ENCODE measurements around the gene ARHGAP24. TPM values are rescaled to one million over a fixed set of nuclear protein-coding genes. Genes with fewer than 3 reads are reported as not detected.

ARHGAP24 gene
- polyA plus RNA-seq, 1 of the 3 experiments (the other 2 are of a cell fraction): 1.4 TPM

- TF ChIP-seq GABPA (IDR thresholded peaks at IDR 0.05; ENCODE audit: low read depth): no peak
- TF ChIP-seq YY1 (IDR thresholded peaks at IDR 0.05; ENCODE audit: low read depth): no peak
- no peak for TF ChIP-seq TEAD4 (IDR thresholded peaks at IDR 0.05; ENCODE audit: borderline replicate concordance, insufficient read depth)
- TF ChIP-seq RAD21 (IDR thresholded peaks at IDR 0.05; ENCODE audit: low read length): no peak
- TF ChIP-seq CTCF (IDR thresholded peaks at IDR 0.05): no peak
- TF ChIP-seq EP300 (IDR thresholded peaks at IDR 0.05; ENCODE audit: borderline replicate concordance in 1 of 2, low read depth in 1 of 2, low read length in 1 of 2): no peak
These were observed 529.1 kb downstream of the ARHGAP24 start (continued) for GRCh38 chr4:86004030-86004429.

- no peaks in the 10 kb centered on the region for H3K9me2 ChIP-seq
- ChIA-PET CTCF (interaction anchor here (0.7 to 1.3 kb wide), 2 partner anchors 13 to 209 kb away, joined by 3 read pairs; no protein-coding TSS in a partner anchor), POLR2A (no interaction called here)
- H3K36me3 ChIP-seq (replicated peaks in 1 of 2; ENCODE audit: control insufficient read depth in 1 of 2, insufficient read depth in 2 of 2, low read length in 1 of 2): no peaks in the 10 kb centered on the region
- no peak for TF ChIP-seq TCF12 (IDR thresholded peaks at IDR 0.05)
- no peak for TF ChIP-seq USF1 (IDR thresholded peaks at IDR 0.05; ENCODE audit: borderline replicate concordance, low read depth)
- TF ChIP-seq NFIC (IDR thresholded peaks at IDR 0.05; ENCODE audit: borderline replicate concordance): no peak
- TF ChIP-seq ELF1 (IDR thresholded peaks at IDR 0.05): no peak
- no peak for TF ChIP-seq RCOR1 (IDR thresholded peaks at IDR 0.05; ENCODE audit: low read length)
- no peak for TF ChIP-seq GATA2 (CRISPR knock-in tag; IDR thresholded peaks at IDR 0.05)
- no peak for TF ChIP-seq GABPA (IDR thresholded peaks at IDR 0.05; ENCODE audit: low read depth)
- no peak for TF ChIP-seq YY1 (IDR thresholded peaks at IDR 0.05; ENCODE audit: low read depth)
- TF ChIP-seq JUND (IDR thresholded peaks at IDR 0.05): no peak
- TF ChIP-seq IRF3 (IDR thresholded peaks at IDR 0.05; ENCODE audit: low read depth, low read length): no peak
- TF ChIP-seq SMC3 (IDR thresholded peaks at IDR 0.05; ENCODE audit: low read depth, low read length): no peak
- TF ChIP-seq PBX3 (IDR thresholded peaks at IDR 0.05): no peak
- TF ChIP-seq MAX (IDR thresholded peaks at IDR 0.05; ENCODE audit: low read depth): no peak
- TF ChIP-seq SIN3A (IDR thresholded peaks at IDR 0.05; ENCODE audit: borderline replicate concordance, low read depth, low read length): no peak
- TF ChIP-seq TEAD4 (IDR thresholded peaks at IDR 0.05; ENCODE audit: borderline replicate concordance, insufficient read depth): no peak
- TF ChIP-seq FOXJ3 (CRISPR knock-in tag; IDR thresholded peaks at IDR 0.05): no peak
- no peaks in the 10 kb centered on the region for H3K27me3 ChIP-seq (ENCODE audit: insufficient read depth)
- no peaks in the 10 kb centered on the region for H3K79me2 ChIP-seq (ENCODE audit: insufficient read depth)
- no peak overlapping the region for H3K9ac ChIP-seq
- H3K4me3 ChIP-seq (ENCODE audit: low read depth in 2 of 2, low read length in 1 of 2): no peak overlapping the region
- H3K4me2 ChIP-seq: no peak overlapping the region
- no peaks in the 10 kb centered on the region for H3K4me1 ChIP-seq (ENCODE audit: control insufficient read depth in 1 of 2, insufficient read depth in 2 of 2, low read depth in 1 of 2, low read length in 1 of 2)
- no peaks in the 10 kb centered on the region for H3K9me3 ChIP-seq
- H2AFZ ChIP-seq (ENCODE audit: low read depth): no peak overlapping the region
- no peak for DNase-seq
- H3K27ac ChIP-seq (ENCODE audit: low read depth in 2 of 2, low read length in 1 of 2): no peak overlapping the region
- peaks cover 1% of the 10 kb centered on the region for H3F3A ChIP-seq (replicated peaks; ENCODE audit: insufficient read depth)
- H4K20me1 ChIP-seq (ENCODE audit: insufficient read depth): no peaks in the 10 kb centered on the region
These were observed 531.1 kb downstream of the ARHGAP24 start for GRCh38 chr4:86006057-86006456.

All from SK-N-SH (cell line).